GM23248 (cell line): ENCODE measurements around the gene SCP2.

ENCODE experiments used
- EZH2 ChIP-seq: fragments of 200-600 bp; sonication (generic); IDR thresholded peaks from 2 replicates; pipeline ENCODE4 v1.6.1; 2018; ENCODE audit warnings: antibody characterized with exemption, mild to moderate bottlenecking; ENCODE audit not compliant: insufficient read depth, poor library complexity, severe bottlenecking
- EZH2phosphoT487 ChIP-seq: fragments of 200-600 bp; sonication (generic); IDR thresholded peaks from 2 replicates; pipeline ENCODE4 v1.6.1; 2018; ENCODE audit warnings: antibody characterized with exemption, moderate library complexity, mild to moderate bottlenecking, low read depth; ENCODE audit not compliant: insufficient read depth

GRCh38 chr1:52927212-52928014 lies at the start of gene SCP2:
- no peak for TF ChIP-seq EZH2phosphoT487
- TF ChIP-seq EZH2 = no peak
